ENCODE results near the gene WWC2.

The WWC2 gene

DNA sequence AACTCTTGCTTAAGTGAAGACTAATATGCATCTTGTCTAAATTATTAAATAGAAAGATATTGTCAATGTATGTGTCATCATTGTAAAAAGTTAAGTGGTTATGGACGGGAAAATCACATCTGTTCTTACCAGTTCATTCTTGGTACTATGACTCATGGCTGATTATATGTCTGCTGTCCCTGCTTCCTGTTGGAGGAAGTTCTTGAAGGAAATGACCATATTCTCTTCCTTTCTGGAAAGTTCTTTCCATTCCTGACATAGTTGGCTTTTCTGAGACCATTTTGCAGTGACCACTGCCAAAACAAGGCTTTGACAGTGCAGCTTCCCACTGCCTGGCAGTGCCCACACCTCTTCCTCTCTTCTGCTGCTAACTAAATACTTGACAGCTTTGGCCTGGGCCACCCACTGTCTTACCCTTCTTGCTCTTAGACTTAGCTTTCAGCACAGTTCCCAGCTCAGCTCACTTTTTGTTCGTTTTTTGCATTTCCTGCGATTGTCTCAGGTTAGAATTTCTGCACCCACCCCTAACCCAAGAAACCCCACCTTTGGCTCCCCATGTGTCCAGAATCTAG is 236.4 kb downstream of the WWC2 start:
- no peak for DNase-seq

DNA sequence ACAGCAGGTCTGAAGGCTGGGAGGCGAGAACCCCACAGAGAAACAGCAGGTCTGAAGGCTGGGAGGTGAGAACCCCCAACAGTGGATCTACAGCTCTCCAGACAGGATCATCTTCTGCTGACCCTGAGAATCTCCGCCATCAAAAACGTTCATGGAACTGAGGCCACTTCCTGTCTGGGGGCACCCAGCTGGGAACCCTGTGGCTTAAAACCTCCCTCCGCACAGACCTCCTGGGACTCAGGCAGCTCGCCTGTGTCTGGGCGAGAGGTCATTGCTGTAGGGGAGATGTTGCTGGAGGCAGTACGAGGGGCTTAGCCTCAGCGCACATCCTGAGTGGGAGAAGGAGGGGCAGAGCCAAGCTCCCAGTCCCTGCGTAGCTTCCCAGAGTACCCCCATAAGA is 238.3 kb downstream of the WWC2 start:
- no peak for DNase-seq

DNA sequence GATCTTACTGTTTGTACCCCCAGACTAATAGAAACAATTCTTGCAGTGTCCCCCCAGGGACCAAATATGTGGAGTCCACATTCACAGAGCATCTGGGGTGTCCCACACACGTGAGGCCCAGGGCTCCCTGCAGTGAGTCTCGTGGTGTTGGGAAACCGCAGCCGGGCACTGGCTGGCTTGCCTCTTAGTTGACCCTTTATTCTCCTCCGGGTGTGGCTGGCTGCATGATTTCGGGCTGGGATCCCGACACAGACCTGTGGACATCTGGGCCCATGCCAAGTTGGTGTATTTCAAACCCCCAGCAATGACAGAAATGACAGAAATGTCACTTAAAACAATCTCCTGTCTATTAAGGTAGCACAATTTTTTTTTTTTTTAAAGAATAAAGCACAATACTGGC is 238.8 kb downstream of the WWC2 start:
- no peak for DNase-seq

DNA sequence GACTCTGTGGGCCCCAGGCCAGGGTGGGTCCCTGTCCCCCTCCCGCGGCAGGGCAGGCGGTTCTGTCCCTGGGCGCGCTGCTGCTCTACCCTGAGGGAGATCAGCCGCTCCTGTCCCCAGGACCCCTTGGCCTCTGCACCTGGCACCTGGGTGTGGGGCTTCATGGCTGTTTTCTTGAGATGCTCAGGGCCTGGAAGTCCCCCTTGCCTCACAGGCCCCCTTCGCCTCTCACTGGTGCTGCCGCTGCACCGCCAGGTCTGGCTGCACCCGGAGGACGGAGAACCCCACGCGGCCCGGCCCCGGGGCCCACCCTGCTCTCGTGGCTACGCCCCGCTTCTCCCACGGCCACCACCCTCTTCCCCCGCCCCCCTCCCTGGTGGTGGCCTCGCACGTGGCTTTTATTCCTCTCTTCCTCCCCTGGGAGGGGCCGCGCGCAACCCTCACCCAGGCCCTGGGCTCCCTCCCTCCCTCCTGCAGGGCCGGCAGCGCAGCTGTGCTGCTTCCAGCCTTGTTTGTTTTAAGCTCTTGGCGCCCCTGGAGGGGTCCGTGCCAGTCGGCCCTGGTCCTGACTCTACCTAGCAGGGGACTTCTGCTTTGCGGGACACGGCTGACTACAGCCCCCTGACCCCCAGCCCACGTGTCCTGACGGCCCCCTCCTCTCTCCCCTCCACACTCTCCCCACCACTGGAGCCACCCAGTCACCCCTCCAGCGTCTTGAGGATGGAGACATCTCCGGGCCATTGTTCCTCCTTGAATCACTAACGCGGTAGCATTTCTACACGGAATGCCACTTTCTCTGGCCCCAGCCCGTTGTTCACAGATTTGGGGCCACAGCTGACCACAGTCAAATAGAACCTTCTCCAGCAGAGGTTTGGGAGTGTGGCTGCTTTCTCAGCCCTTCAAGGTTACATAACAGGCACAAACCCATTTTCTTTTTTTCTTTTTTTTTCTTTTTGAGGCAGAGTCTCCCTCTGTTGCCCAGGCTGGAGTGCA is 243.8 kb downstream of the WWC2 start:
- DNase-seq: no peak

DNA sequence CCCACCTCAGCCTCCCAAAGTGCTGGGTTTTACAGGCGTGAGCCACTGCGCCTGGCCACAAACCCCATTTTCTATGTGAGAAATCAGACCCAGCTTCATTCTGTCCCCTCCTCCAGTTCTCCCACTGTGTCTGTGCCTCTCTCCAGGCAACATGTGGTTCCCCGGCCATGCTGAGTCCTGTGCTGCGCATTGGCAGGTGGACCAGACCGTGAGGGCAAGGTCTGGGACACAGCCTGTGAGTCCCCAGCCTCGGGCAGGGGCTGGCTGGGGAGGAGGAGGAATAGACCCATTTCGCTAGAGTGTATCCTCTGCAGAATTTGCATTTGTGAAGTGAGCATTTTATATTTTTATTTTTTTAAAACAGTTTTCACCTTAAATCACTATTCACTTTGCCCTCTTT is 244.7 kb downstream of the WWC2 start:
- DNase-seq: no peak

DNA sequence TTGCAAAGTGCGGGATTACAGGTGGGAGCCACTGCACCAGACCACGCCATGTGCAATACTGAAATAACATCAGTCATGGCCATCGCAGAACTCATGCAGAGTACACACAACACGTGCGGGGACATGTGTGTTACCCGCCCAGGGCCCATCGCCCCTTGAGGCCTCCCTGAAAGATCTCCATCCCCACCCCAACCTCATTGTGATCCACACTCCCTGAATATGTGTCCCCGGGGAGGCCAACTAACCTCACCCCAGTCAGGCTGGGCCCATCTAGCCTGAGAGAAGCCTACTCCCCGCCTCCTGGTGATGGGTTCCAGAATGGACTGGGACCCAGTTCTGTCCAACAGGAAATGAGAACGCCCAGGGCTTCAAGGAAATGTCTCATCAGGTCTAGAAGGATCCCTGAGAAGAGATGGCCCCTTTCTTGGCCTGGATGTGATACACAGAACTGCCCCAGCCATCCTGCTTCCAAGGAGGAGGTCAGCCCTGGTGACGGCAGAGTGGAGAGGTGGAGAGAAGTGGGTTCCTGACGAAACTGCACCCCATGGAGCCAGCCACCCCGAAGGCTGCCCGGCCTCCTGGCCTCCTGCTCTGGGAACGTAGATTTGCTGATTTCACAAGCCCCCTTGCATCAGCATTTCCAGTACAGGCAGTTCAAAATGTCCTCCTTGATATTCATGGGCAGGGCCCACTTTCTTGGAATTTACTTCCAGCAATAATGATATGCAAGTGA is 245.6 kb downstream of the WWC2 start:
- no peak for DNase-seq

DNA sequence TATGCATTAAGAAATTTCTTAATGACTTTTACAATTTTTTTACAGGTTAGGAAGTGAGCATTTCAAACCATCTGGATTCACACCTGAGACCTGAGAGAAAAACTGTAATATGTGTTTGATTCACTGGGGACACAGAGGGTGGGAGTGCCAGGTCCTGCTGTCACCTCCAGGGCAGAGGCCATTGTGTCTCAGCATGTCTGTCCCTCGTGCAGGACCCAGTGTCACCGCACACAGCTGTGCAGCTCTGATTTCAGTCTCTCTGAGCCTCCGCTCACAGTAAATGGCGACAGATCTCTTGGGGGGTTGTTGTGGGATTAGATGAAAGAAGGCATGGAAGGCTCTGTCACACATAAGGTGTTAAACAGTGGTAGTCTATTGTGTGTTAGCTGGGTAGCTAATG is 246.2 kb downstream of the WWC2 start:
- DNase-seq: no peak

DNA sequence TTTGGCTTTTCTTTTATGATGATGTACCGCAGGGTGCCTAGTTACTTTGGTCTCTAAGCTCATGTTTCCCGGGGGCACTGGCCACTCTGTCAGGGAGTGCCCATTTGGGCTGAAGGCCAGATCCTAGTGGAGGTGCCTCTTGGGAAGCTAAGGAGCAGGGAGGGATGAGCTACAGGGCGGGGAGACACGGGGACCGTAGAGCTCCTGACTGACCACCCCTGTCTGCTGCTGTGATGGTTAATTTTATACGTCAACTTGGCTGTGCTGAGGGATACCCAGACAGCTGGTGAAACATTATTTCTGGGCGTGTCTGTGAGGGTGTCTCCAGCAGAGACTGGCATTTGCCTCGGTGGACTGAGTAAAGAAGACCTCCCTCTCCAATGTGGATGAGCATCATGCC is 248.1 kb downstream of the WWC2 start:
- DNase-seq: no peak

DNA sequence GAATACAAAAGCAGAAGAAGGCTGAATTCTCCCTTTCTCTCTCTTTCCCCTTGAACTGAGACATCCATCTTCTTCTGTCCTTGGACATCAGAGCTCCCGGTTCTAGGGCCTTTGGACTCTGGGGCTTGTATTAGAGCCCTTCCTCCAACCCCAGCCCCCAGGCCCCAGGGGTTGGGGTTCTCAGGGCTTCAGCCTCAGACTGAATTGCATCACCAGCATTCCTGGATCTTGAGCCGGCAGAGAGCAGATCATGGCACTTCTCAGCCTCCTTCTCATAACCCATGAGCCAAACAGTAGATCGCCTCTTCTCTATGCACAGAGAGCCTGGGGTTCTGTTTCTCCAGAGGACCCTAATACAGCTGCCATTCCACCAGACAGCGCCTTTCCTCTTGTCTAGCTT is 248.5 kb downstream of the WWC2 start:
- no peak for DNase-seq

DNA sequence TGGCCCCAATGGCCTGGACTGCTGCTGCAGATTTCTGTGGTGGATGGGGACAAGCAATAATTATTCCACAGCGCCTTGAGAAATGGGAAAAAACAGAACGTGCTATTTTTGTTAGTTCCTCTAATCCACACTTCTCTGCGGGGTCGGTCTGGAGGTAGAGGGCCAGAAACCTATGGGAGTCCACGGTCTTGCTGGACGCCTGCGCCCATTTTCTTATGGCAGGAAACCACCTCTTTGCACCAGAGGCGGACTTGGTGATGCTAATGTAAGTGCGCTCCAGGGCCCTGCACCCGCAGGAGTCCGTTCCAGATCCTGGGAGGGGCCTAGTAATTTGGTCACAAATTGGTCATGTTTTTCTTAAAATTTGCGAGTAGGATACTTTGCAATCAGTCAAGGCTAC is 249.1 kb downstream of the WWC2 start:
- no peak for DNase-seq

DNA sequence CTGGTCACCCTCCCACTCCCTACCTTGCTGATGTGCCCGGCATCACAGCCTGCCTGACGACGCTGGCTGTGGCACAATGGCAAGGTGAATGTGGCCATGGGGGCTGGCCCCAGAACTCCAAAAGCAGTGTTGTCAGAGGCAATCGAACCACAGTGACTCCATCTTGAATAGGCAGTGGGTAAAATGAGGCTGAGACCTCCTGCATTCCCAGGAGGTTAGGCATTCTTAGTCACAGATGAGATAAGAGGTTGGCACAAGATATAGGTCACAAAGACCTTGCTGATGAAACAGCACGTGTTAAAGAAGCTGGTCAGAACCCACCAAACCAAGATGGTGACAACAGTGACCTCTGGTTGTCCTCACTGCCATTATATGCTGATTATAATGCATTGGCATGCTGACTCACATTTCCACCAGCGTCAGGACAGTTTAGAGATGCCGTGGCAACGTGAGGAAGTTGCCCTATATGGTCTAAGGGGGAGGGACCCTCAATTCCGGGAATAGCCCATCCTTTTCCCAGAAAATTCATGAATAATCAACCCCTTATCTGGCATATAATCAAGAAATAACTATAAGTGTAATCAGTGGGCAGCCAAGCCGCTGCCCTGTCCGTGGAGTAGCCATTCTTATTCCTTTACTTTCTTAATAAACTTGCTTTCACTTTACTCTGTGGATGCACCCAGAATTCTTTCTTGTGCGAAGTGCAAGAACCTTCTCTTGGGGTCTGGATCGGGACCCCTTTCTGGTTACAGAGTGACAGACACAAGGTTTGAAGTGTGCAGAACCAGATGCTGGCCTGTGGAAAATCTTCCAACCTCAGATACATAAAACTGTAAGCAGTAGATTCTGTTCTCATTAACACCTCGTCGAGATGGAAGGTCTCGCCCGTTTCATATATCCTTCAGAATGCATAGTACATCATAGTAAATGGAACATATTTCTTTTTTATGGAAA is 249.9 kb downstream of the WWC2 start:
- DNase-seq: no peak

DNA sequence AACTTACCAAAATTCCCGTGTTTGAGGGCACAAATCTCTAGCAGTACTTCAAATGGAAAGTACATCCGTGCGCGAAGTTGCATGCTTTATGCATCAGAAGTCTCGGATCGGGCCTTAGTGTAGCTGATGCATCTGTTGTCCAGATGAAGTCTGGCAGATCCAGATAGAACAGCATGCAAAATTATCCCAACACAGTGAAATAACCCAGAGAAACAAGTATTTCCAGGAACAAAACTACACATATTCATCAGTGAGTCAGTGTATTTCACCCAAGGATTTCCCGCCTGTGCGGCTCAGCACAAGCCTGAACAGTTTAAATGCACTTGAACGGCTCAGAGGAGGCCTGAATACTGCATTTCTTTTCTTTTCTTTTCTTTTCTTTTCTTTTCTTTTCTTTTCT is 250.6 kb downstream of the WWC2 start:
- DNase-seq: no peak

DNA sequence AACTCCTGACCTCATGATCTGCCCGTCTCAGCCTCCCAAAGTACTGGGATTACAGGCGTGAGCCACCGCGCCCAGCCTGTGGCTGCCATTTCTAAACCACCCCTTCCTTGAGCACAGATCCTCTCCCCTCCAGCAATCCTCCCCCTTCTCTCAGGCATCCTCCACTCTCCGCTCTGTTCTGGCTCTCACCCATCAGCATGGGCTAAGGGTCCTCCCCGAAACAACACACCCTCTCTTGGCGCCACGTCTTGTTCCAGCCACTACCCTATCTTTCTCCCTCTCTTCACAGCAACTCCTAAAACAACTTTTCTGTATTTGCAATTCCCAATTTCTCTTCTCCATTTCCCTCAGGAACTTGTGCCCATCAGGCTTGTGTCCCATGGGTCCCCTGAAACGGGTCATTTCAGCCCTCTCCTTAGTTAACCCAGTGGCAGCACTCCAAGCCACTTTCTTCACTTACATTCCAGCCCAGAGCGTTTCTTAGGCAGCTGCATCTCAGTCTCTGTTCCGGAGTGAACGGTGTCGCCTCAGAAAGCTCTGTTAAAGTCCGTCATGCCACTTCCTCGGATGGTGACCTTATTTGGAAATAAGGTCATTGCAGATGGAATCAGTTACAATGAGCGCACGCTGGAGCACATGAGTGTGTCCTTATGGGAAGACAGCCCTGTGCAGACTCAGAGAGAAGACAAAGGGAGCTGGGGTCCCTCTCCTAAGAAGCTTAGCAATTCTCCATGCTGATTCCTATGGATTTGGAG is 251.4 kb downstream of the WWC2 start:
- no peak for DNase-seq

DNA sequence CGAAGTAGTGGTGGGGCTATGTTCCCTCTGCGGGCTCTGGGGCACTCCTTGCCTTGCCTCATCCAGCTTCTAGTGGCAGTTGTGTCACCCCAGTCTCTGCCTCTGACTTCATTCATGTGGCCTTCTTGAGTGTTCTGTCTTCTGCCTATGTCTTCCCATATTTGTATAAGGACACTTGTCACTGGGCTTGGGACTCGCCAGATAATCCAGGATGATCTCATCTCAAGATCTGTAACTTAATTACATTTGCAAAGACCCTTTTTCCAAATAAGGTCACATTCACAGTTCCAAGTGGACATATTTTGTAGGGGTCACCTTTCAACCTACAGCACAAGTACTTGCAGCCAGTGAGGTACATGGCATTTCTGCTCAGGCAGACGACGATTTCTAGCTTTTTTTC is 253.5 kb downstream of the WWC2 start:
- DNase-seq: no peak

DNA sequence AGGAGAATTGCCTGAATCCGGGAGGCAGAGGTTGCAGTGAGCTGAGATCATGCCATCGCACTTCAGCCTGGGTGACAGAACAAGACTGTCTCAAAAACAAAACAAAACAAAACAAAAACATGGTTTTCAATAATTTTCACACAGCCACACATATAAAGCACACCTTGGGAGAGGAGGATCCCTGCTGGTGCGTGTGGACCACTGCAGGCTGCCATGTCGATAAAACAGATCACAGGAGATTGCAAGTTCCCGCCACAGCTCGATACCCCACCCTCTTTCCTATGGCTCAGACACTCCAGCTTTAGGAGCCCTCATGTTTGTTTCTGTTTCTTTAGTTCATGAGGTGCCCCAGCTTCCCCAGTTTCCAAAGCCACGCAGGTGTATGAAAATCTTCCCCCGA is 254.5 kb downstream of the WWC2 start:
- no peak for DNase-seq

DNA sequence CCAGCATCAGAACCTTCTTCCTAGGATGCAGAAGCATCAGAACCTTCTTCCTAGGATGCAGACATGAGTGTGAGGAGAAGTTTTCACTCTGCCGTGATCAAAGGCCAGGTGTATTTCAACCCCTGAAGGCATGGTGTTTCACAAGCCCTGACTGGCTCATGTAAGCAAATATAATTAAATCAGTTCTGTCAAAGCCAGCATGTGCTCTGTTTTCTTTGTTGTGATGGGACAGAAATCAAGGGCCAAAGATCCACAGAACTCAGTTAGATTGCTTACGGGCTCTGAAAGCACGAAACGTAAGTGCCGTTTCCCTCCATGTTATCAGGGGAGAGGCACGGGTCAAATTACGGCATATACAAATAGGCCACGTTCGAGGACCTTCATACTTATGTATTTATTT is 255.2 kb downstream of the WWC2 start:
- DNase-seq: no peak

DNA sequence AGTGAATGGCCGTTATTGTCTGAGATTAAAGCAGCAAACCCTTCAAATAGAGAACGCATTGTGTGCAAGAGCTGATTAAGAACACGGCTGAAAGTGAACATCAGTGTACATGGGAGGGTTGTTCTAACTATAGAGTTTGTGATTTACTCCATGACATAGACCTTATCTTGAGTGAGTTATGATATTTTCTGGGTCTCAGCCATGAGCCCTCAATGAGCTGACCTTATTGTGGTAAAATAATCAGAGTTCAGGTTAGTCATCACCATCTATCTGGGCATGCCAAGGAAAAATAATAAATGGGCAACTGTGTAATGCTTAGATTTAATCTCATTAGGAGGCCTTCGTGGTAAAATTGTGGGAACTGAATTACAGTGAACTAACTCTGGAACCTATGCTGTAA is 256.3 kb downstream of the WWC2 start:
- DNase-seq: no peak

DNA sequence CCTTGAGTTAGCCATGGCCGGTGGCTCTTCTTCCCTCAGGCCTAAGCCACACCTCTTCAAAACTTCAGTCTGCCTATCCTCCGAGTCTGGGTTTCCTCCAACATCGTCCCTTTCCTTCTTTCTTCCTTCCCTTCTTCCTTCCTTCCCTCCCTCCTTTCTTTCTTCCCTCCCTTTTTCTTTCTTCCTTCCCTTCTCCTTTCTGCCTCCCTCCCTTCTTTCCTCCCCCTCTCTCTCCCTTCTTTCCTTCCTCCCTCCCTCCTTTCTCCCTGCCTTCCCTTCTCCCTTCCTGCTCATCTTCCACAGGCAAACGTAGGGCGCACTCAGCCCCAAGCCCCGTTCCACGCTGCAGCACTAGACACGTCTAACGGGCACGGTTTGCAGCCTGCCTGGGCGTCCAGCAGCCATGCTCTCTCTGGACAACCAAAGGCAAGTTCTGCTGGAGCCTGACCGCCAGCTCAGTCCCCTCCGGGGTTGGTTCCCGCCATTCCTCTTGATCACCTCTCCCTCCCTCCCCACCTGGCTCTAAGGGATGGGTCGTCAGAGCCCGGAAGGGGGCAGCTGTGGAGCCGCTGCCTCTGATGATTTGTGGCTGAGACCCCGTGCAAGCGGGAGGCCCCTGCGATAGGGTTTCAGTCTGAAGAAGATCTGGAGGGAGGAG is 257.2 kb downstream of the WWC2 start:
- DNase-seq: no peak

DNA sequence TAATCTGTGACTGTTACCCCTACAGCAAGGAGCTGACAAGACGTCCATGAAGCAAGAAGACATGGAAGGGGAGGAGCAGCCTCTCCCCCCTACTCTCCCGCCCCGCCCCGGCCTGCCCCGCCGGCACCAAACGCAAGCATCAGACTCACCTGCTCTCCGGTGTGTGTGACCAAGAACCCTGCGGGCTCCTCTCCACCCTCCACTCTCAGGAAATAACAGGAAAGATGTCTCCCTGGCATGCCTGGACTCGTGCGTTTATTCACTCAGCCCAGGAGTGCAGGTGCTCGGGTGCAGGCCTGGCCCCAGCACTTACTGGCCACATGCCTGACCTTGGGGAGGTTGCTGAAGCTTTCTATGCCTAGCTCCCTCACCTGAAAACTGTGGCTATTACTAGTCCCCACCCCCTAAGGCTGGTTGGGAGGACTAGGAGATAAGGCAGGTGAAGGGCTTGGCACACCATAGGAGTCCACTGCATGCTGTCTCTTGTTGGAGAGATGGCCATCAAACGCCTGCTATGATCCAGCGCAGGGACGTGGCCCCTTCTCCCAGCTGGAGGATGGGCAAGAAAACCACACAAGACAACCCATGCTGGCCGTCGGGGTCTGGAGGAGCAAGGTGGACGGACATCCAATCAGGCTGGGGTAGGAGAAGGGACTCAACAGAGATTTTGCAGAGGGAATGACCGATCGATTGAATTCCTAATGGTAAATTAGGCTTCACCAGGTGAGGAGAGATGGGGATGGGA is 258.0 kb downstream of the WWC2 start:
- DNase-seq: peak; percentile 28

DNA sequence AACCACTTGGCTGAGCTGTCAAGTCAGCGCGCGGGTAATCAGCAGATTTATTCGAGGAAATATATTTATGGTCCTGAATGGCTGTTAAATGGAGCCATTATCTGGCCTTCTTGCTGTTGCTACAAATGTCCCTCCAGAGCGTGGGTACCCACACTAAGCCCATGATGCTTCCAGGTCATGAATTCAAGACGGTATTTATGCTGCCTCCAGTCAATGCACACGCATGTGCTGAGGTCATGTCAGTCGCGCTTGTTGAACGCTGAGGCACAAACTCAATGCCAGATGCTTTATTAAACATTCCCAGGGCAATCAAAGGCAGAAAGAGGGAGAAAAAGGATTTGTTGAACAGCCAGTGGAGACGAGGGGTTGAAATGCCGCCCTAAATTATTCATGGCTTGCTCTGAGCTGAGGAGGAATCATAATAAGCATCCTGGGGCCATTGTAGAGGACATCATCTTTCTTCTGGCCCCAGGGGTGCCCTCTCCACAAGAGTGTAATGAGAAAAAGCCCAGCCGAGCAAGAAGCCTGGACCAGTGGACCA is 259.2 kb downstream of the WWC2 start:
- DNase-seq: no peak

Measured in NCI-H1105 treated with DMSO at 0.1 percent for 48 hours (cell line).